Activated naive CD8-positive, alpha-beta T cell (primary cell): ENCODE data around the gene ZNF667.
A peak's percentile ranks its signal among the peaks of the same experiment; 100 is the strongest.

Source experiments
- H3K27ac Mint-ChIP-seq: one replicate; pipeline ENCODE4 v1.8.0; 2021; ENCODE audit warnings: mixed read lengths
- H3K27me3 Mint-ChIP-seq: one replicate; pipeline ENCODE4 v1.8.0; 2021; ENCODE audit warnings: mixed read lengths
- H3K36me3 Mint-ChIP-seq: one replicate; pipeline ENCODE4 v1.8.0; 2021; ENCODE audit warnings: mixed read lengths
- H3K4me1 Mint-ChIP-seq: one replicate; pipeline ENCODE4 v1.8.0; 2021; ENCODE audit warnings: low read depth, mixed read lengths
- H3K4me3 Mint-ChIP-seq: one replicate; pipeline ENCODE4 v1.8.0; 2021; ENCODE audit warnings: mild to moderate bottlenecking, mixed read lengths
- H3K9me3 Mint-ChIP-seq: one replicate; pipeline ENCODE4 v1.8.0; 2021; ENCODE audit warnings: low read depth, mixed read lengths

The ZNF667 gene

GRCh38 chr19:56404705-56405056 lies 72.5 kb downstream of the ZNF667 start:
- Mint-ChIP-seq H3K36me3 (peaks cover 55% of the 10 kb centered on the region), H3K4me3 (peak overlapping the region; percentile 97), H3K9me3 (peaks cover 41% of the 10 kb centered on the region), H3K4me1 (peaks cover 35% of the 10 kb centered on the region), H3K27me3 (no peaks in the 10 kb centered on the region), H3K27ac (peak overlapping the region; percentile 100)

DNA sequence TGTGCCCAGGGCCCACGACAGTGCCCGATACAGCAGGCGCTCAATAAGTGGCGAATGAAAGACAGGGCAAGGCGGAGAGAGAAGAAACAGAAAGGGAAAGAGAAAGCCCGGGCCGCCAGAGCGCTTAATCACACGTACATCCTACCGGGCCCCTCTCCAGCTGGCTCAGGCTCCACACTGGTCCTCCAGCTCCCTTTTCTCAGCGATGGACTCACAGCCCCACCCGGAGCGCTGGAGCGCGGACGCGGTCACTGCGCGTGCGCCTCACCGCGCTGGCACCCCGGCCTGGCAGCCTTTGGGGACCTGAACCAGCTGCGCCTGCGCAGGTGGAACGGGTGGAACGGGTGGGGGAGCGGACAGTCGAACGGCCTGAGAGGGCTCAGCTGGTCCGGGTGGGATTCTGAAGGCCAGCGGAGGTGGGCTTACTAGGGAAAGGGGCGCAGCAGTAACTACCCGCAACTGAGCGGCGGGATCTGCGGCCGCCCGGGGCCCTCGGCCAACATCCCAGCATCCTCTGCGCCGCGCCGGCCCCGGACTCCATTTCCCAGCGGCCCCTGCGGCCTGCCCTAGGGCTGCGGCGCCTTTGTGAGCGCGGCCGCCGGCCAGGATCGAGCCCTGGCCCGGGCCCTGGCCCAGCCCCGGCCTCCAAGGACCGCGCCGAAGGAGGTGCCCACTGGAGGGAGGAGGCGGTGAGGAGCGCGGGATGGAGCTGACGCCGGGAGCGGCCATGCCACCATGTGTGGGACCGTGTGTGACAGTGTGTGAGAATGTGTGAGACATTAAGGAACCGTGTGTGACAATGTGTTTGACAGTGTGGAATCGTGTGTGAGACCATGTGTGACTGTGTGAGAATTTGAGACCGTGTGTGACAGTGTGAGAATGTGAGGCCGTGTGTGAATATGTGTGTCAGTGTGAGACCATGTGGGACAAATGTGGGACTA lies 73.1 kb downstream of the ZNF667 start, which contains the start of gene ZNF583:
Gene ZNF583, plus strand, starts transcription at position 569 of the 941 bp plus-strand sequence. CDS start 2,783 bp downstream, outside the sequence.
- no peaks in the 10 kb centered on the region for H3K27me3 Mint-ChIP-seq
- H3K36me3 Mint-ChIP-seq = peaks cover 59% of the 10 kb centered on the region
- peak within 1 kb of the TSS; percentile 100 for H3K27ac Mint-ChIP-seq
- peaks cover 45% of the 10 kb centered on the region for H3K9me3 Mint-ChIP-seq
- peak within 1 kb of the TSS; percentile 97 for H3K4me3 Mint-ChIP-seq
- peaks cover 35% of the 10 kb centered on the region for H3K4me1 Mint-ChIP-seq

GRCh38 chr19:56403261-56403660 lies 73.9 kb downstream of the ZNF667 start:
- H3K27me3 Mint-ChIP-seq = no peaks in the 10 kb centered on the region
- H3K4me3 Mint-ChIP-seq = peak overlapping the region; percentile 97
- peaks cover 35% of the 10 kb centered on the region for H3K4me1 Mint-ChIP-seq
- peaks cover 58% of the 10 kb centered on the region for H3K36me3 Mint-ChIP-seq
- peaks cover 39% of the 10 kb centered on the region for H3K9me3 Mint-ChIP-seq
- peak overlapping the region; percentile 100 for H3K27ac Mint-ChIP-seq

DNA sequence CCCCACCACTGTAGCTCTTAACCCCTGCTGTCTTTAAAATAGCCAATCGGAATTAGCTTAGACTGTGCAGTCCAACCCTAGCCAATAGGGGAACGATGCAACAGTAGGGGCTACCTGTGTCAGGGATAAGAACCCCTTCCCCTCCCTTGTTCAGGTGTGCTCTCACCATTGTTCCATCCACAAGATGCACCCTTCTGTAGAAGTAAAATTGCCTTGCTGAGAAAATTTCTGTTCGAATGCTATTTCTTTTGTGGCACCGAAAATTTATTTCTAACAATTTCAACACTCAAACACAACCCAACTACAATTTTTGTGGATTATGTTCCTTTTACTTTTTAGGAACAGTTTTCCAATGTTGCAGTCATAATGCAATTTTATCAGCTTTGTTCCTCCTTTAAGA lies 76.7 kb downstream of the ZNF667 start:
- Mint-ChIP-seq H3K27me3 (no peaks in the 10 kb centered on the region), H3K4me3 (no peak overlapping the region), H3K27ac (no peak overlapping the region), H3K4me1 (peaks cover 27% of the 10 kb centered on the region), H3K9me3 (peaks cover 34% of the 10 kb centered on the region), H3K36me3 (peaks cover 55% of the 10 kb centered on the region)

GRCh38 chr19:56398809-56399208 lies 78.3 kb downstream of the ZNF667 start:
- Mint-ChIP-seq H3K36me3 (peaks cover 49% of the 10 kb centered on the region), H3K9me3 (peaks cover 25% of the 10 kb centered on the region), H3K27ac (no peak overlapping the region), H3K27me3 (no peaks in the 10 kb centered on the region), H3K4me3 (no peak overlapping the region), H3K4me1 (peaks cover 15% of the 10 kb centered on the region)

DNA sequence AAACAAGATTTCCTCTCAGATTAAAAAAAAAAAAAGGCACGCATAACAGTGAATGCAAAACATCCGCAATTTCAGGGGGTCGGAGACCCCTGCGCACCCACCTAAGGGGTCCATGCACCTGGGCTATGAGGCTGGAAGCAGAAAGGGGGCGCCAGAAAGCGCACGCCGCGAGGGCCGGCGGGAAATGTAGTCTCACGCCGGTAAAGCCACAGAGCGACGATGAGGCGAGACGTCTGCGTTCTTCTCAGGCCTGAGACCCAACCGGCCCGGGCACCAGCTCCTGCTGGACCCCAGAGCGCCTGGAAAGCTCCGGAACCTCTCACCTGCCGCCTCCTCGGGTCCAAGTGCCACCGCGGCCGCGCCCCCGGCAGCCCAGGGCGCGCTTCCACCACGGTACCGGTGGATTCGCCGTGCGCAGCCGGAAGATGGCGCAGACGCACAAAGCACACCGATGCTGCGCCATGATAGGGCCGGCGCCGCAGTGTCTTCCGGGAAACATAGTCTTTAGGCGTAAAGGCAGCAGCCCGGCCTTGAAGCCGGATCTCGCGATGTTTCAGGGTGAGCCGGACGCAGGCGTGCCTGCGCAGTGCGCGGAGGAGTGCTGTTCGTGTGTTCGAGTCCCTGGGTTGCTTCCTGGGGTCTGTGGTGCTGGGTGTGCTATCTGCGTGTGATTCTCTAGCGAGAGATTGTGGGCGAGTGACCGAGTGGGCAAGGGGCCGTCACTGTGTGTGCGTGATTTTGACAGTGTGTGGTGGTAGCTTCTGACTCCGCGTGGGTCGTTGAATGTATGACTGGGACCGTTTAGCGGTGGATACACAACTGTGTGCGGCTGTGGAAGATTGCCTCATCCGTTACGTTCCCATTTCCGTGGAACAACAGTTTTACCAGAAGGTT lies 83.8 kb downstream of the ZNF667 start, which contains the start of gene ZNF582:
Gene ZNF582, minus strand, starts transcription at position 416 of the 894 bp plus-strand sequence. CDS start 1,782 bp downstream, outside the sequence.
- Mint-ChIP-seq H3K4me3 (peak within 1 kb of the TSS; percentile 94), H3K36me3 (peaks cover 57% of the 10 kb centered on the region), H3K27me3 (no peaks in the 10 kb centered on the region), H3K4me1 (peaks cover 12% of the 10 kb centered on the region), H3K9me3 (peaks cover 16% of the 10 kb centered on the region), H3K27ac (peak within 1 kb of the TSS; percentile 98)
